GM19463 (cell line): ENCODE measurements around the gene NDUFS7.
A peak's percentile ranks its signal among the peaks of the same experiment; 100 is the strongest.

Experiments used
- ATAC-seq: cut with Tn5 transposase; IDR thresholded peaks from one replicate; pipeline ENCODE4 v1.9.1; 2021; ENCODE audit warnings: mild to moderate bottlenecking, moderate library complexity; ENCODE audit not compliant: unreplicated experiment

Gene NDUFS7

DNA sequence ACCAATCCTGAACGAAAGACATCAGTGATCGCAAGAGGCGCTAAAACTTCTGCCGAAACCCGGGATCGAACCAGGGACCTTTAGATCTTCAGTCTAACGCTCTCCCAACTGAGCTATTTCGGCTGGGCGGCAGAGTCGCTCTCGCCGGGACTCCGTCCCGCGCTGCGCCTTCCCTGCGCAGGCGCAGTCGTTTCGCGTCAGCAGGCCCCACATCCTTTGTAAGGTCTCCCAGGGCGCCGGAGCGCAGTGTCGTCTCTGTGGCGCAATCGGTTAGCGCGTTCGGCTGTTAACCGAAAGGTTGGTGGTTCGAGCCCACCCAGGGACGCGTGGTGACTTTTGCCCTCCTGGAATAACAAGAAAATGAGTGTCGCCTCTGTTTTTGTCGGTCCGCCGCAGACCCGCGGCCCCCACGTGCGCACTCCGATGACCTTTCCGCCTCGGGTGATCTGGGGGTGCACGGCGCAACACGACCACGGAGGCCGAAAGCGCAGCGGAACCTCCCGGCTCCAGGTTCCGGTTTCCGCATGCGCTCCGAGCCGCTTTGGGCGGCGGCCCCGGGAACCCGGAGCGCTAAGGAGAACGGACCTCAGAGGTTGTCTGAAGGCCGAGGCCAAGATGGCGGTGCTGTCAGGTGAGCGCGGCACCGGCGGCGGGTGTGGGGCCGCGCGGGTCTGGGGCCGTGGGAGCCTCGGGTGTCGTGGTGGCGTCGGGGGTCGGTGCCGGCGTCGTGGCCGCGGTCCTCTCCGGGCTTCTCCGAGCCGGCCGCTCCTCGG, at the start of gene NDUFS7:
Gene NDUFS7 (plus strand): TSS at position 596 of the 773 bp plus-strand sequence. CDS start 20 bp downstream, at position 616.
- peak; percentile 82 for ATAC-seq

- ATAC-seq = no peak
Measured at GRCh38 chr19:1336079-1336684, 47.5 kb upstream of the NDUFS7 start.

GRCh38 chr19:1340681-1341469, 42.8 kb upstream of the NDUFS7 start:
- ATAC-seq = no peak

DNA sequence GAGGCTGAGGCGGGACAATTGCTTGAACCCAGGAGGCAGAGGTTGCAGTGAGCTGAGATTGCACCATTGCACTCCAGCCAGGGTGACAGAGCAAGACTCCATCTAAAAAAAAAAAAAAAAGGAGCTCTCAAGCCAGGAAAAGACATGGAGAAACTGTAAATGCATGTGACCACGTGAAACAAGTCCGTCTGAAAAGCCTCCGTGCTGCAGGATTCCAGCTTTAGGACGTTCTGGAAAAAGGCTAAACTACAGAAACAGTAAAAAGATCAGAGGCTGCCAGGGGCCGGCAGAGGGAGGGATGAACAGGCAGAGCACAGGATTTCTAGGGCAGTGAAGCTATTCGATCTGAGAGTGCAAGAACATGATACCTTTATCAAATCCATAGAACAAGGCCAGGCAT, 40.7 kb upstream of the NDUFS7 start:
- ATAC-seq = no peak

DNA sequence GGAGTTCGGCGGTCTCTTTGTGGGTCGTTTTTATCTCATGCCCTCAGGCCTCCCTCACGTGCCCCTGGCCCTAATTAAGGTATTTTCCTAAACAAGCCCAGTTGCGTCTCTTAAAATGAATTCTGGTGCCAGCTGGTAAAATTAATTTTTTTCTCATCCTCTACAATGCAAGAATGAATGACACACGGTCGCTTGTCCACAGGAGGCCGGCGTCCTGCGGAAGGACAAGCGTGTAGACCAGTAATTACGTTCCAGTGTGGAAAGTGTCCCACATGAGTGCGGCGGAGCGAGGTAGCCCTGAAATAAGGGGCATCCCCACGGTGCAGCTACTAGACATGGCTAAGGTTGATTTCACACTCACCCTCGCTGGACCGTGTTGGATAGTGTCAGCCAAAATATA, 34.5 kb upstream of the NDUFS7 start:
- no peak for ATAC-seq

- ATAC-seq = no peak
Measured at GRCh38 chr19:1350867-1351266, 32.8 kb upstream of the NDUFS7 start.

DNA sequence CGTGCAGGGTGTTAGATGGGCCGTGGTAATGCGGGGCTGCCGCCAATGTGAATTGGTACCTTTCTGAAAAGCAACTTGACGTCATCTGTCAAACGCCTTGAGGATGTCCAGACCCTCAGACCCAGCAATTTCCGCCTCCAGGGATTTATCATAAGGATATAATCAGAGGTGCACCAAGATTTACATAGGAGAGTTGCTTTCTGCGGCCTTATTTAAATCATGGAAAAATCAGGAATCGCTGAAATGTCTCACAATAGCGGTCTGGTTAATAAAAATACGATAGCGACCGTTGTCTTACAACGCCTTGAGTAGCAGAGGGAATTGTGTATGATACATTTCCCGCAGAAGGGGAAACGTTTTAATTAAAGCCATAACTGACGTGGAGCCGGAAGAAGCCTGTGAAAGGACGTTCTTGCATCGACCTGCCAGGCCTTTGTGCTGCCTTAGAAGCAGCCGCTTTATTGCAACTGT, 32.3 kb upstream of the NDUFS7 start:
- ATAC-seq = no peak

GRCh38 chr19:1353144-1353543, 30.6 kb upstream of the NDUFS7 start:
- ATAC-seq = no peak

GRCh38 chr19:1354970-1355567, 28.6 kb upstream of the NDUFS7 start:
- peak; percentile 38 for ATAC-seq

DNA sequence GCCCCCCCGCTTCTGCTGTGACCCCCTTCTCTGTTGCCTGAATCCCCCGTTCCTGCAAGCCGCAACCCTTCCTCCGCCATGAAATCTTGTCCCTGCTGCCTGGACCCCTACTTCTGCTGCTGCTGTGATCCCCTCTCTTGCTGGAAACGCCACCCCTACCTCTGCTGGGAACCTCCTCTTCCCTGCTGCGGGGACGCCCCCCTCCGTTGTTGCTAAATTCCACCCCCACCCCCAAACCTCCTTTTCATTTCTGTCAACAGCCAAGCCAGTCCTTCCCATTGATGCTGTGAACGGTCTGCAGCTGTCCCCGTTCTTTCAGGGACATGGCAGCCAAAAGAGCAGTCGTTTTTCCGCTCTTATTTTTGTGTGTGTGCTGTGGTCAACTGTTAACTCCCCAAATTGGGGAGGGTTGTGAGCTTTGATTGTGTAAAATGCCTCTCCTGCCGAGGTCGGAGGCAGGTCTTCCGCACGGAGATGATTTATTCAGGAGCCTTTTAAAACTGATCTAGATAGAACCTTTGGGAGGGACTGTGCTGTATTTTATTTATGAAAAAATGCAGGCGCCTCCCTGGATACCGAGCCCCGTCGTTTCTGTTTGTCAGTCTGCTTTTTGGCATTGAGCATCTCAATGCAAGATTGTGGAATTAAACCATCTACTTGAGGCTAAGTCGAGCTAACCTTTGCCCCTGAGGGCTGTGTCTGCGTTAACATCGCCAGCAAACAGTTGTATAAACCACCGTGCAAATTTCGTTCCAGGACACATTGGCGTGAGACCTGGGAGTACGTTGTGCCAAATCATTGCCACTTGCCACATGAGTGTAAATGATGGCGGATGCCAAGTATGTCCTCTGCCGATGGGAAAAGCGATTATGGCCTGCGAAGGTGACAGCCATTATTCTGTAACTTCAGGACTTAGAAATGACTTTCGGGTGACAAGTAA, 27.9 kb upstream of the NDUFS7 start:
- no peak for ATAC-seq

- ATAC-seq = no peak
Measured at GRCh38 chr19:1356508-1356865, 27.2 kb upstream of the NDUFS7 start.

DNA sequence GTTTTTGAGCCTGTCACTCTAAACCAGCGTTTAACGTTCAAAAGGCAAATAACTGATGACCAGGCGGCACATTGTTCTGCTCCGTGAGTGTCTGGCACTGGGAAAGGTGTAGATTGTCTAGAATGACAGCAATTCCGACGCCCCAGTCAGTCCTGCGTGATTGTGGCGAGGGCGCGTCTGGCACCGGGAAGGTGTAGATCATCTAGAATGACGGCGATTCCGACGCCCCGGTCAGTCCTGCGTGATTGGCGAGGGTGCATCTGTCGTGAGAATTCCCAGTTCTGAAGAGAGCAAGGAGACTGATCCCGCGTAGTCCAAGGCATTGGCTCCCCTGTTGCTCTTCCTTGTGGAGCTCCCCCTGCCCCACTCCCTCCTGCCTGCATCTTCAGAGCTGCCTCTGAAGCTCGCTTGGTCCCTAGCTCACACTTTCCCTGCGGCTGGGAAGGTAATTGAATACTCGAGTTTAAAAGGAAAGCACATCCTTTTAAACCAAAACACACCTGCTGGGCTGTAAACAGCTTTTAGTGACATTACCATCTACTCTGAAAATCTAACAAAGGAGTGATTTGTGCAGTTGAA, 26.1 kb upstream of the NDUFS7 start:
- ATAC-seq = no peak

GRCh38 chr19:1360126-1360817, 23.4 kb upstream of the NDUFS7 start:
- ATAC-seq = no peak

- ATAC-seq = no peak
Measured at GRCh38 chr19:1360818-1361461, 22.8 kb upstream of the NDUFS7 start.

- no peak for ATAC-seq
Measured at GRCh38 chr19:1361601-1362386, 21.9 kb upstream of the NDUFS7 start.

DNA sequence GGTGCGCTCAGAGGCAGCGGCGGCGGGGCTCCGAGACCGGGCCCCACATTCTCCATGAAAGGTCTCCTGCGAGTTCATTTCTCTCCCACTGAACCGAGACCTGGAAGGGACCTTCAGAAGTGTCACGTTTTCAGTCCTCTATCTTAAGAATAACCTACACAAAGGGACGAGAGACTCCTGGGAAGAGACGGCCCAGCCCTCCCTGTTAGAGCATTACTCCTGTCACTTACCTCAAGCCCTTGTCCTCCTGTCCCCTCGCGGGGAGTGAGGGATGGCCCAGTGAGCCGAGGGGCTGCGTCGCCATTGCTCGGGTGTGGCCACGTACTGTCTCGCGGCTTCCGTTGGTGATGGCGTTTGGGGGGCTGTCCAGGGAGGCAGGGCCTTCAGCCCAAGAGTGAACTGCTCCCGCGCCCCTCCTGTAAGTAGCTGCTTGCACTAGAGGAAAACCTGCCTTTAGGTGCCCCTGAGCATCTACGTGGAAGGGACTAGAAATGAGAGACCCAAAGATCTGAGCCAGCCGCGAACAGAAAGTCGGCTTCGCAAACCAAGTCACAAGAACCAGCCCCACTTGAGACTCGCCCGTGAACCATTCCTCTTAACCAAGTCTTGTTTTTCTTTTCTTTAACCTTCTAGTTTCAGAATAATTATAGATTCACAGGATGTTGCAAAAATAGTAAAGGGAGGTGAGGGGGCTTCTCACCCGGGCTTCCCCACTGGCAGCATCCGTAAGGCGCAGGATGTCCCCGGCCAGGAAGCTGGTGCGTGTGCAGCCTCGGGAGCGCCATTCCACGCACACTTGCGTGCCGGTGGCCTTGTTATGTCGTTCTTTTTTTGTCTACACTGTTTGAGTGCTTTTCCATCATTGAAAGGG, 21.1 kb upstream of the NDUFS7 start:
- no peak for ATAC-seq

DNA sequence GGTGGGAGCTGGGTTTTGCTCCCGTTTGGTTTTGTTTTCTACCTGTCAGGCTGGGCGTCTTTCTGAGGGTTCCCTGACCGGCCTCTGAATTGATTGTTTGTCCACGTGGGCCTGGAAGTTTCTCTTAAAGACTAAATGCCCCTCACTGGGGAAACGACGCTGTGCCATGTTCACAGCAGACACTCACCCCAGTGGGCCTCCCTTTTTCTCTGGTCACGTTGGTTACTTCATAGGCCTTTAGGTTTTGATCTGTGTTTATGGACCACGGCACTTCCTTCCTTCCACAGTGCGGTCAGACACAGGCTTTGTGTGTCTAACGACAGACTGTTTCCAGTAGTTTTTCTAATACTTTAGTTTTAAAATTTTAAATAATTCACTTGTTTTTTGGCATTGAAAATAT, 20.1 kb upstream of the NDUFS7 start:
- no peak for ATAC-seq
